Ascending aorta (tissue), 2 donors: ENCODE results near the gene TNXB. TPM values are rescaled to one million over a fixed set of nuclear protein-coding genes. Genes with fewer than 3 reads are reported as not detected.
"Not testable (repeated sequence)": the region's sequence is repeated elsewhere in the genome, so short reads cannot be mapped to it uniquely, and the experiment has no call there.

Source experiments
- DNase-seq, 2 donors: peaks; one replicate each; pipeline ENCODE4 v3.0.0-alpha.2; 2019; ENCODE audit warnings: low spot score in 2 of 2
- H3K27ac ChIP-seq, 2 donors: fragments of 200-600 bp; sonication (generic); one replicate each; pipeline ENCODE4 v1.5.1; 2016 to 2017; ENCODE audit warnings: mild to moderate bottlenecking in 1 of 2
- H3K27me3 ChIP-seq: fragments of 200-600 bp; sonication (generic); one replicate; pipeline ENCODE4 v1.5.1; 2017
- H3K36me3 ChIP-seq, 2 donors: fragments of 200-600 bp; sonication (generic); one replicate each; pipeline ENCODE4 v1.5.1; 2016
- H3K4me1 ChIP-seq, 2 donors: fragments of 200-600 bp; sonication (generic); one replicate each; pipeline ENCODE4 v1.5.1; 2016 to 2017; ENCODE audit warnings: mild to moderate bottlenecking in 1 of 2
- H3K4me3 ChIP-seq, 2 donors: fragments of 200-600 bp; sonication (generic); one replicate each; pipeline ENCODE4 v1.5.1; 2016 to 2017; ENCODE audit warnings: mild to moderate bottlenecking in 1 of 2
- H3K9me3 ChIP-seq, 2 donors: fragments of 200-600 bp; sonication (generic); one replicate each; pipeline ENCODE4 v1.5.1; 2016
- intact Hi-C: fragments of 100-400 bp; cut with DNase I; formaldehyde crosslinking; loops from one replicate; pipeline ENCODE4 v1.15.1; 2023
- total RNA-seq: library from RNA; depleted of rRNA; stranded (reverse); fragments of >200 nt; gene quantifications from one replicate; pipeline ENCODE4 v1.1.0, GENCODE V29; 2016

Gene TNXB
- total RNA-seq, 1 donor from 2014 or later: 493 TPM

- peak in 1 of 2 donors; percentile 55 for DNase-seq
- intact Hi-C loops, H3K4me3 ChIP-seq, H3K27me3 ChIP-seq, H3K27ac ChIP-seq, H3K4me1 ChIP-seq, H3K9me3 ChIP-seq, H3K36me3 ChIP-seq: not testable (repeated sequence)
These were observed 102.1 kb downstream of the TNXB start for GRCh38 chr6:32007086-32007485.

- H3K27me3 ChIP-seq, H3K36me3 ChIP-seq, H3K9me3 ChIP-seq, H3K4me1 ChIP-seq, H3K27ac ChIP-seq, intact Hi-C loops, H3K4me3 ChIP-seq: not testable (repeated sequence)
- DNase-seq: peak in 1 of 2 donors; percentile 15
These were observed 103.1 kb downstream of the TNXB start for GRCh38 chr6:32005991-32006529.

- H3K27ac ChIP-seq, H3K36me3 ChIP-seq, H3K4me1 ChIP-seq, H3K9me3 ChIP-seq, DNase-seq, H3K4me3 ChIP-seq, intact Hi-C loops, H3K27me3 ChIP-seq: not testable (repeated sequence)
These were observed 103.6 kb downstream of the TNXB start for GRCh38 chr6:32005538-32005880.

- H3K36me3 ChIP-seq, H3K4me1 ChIP-seq, H3K27ac ChIP-seq, H3K27me3 ChIP-seq, H3K4me3 ChIP-seq, DNase-seq, H3K9me3 ChIP-seq, intact Hi-C loops: not testable (repeated sequence)
These were observed 104.1 kb downstream of the TNXB start for GRCh38 chr6:32004864-32005537.

GRCh38 chr6:32004393-32004792, 104.7 kb downstream of the TNXB start:
- H3K27ac ChIP-seq, H3K4me3 ChIP-seq, H3K27me3 ChIP-seq, H3K9me3 ChIP-seq, intact Hi-C loops, H3K36me3 ChIP-seq, H3K4me1 ChIP-seq: not testable (repeated sequence)
- peak in 1 of 2 donors; percentile 7 for DNase-seq

- H3K36me3 ChIP-seq, H3K27ac ChIP-seq, H3K27me3 ChIP-seq, H3K4me3 ChIP-seq, H3K9me3 ChIP-seq, intact Hi-C loops, DNase-seq, H3K4me1 ChIP-seq: not testable (repeated sequence)
These were observed 105.8 kb downstream of the TNXB start for GRCh38 chr6:32003301-32003700.

- H3K4me1 ChIP-seq, H3K9me3 ChIP-seq, H3K27me3 ChIP-seq, intact Hi-C loops, H3K36me3 ChIP-seq, H3K4me3 ChIP-seq, DNase-seq, H3K27ac ChIP-seq: not testable (repeated sequence)
These were observed 106.4 kb downstream of the TNXB start for GRCh38 chr6:32002546-32003268.

GRCh38 chr6:31996385-31996784, 112.8 kb downstream of the TNXB start:
- intact Hi-C loops, H3K4me3 ChIP-seq: not testable (repeated sequence)
- peak in 1 of 2 donors; percentile 16 for DNase-seq

GRCh38 chr6:31994421-31994820, 114.7 kb downstream of the TNXB start:
- intact Hi-C loops, H3K27me3 ChIP-seq, H3K4me3 ChIP-seq, H3K27ac ChIP-seq, H3K4me1 ChIP-seq, H3K36me3 ChIP-seq, H3K9me3 ChIP-seq: not testable (repeated sequence)
- DNase-seq: peak in 1 of 2 donors; percentile 48

More at GRCh38 chr6:31996385-31996784, 112.8 kb downstream of the TNXB start:
- H3K27ac ChIP-seq, H3K4me1 ChIP-seq, H3K36me3 ChIP-seq, H3K27me3 ChIP-seq, H3K9me3 ChIP-seq: not testable (repeated sequence)

Other genes with a start within 250 kb of the TNXB start
- 21.6 TPM for gene NEU1, start 246.5 kb downstream of the TNXB start, total RNA-seq
- gene SLC44A4, start 230.3 kb downstream of the TNXB start, total RNA-seq: not detected
- 39.5 TPM for gene EHMT2, start 211.6 kb downstream of the TNXB start, total RNA-seq
- 7.3 TPM for gene ZBTB12, start 207.3 kb downstream of the TNXB start, total RNA-seq
- 18.6 TPM for gene C2, start 181.6 kb downstream of the TNXB start, total RNA-seq
- 132 TPM for gene CFB, start 163.2 kb downstream of the TNXB start, total RNA-seq
- 208 TPM for gene NELFE, start 150.4 kb downstream of the TNXB start, total RNA-seq
- gene SKIC2, start 150.2 kb downstream of the TNXB start, total RNA-seq: 77.4 TPM
- gene DXO, start 137.2 kb downstream of the TNXB start, total RNA-seq: 18.0 TPM
- 147 TPM for gene C4A, start 127.3 kb downstream of the TNXB start, total RNA-seq
- 133 TPM for gene C4B, start 94.5 kb downstream of the TNXB start, total RNA-seq
- 14.0 TPM for gene CYP21A2, start 70.9 kb downstream of the TNXB start, total RNA-seq
- gene ATF6B, start 18.9 kb upstream of the TNXB start, total RNA-seq: 123 TPM
- not detected for gene FKBPL, start 20.9 kb upstream of the TNXB start, total RNA-seq
- 1.4 TPM for gene PRRT1, start 42.6 kb upstream of the TNXB start, total RNA-seq
- 839 TPM for gene PPT2, start 44.8 kb upstream of the TNXB start, total RNA-seq
- gene EGFL8, start 55.3 kb upstream of the TNXB start, total RNA-seq: 9.4 TPM
- gene AGPAT1, start 66.7 kb upstream of the TNXB start, total RNA-seq: 136 TPM
- 73.0 TPM for gene RNF5, start 69.1 kb upstream of the TNXB start, total RNA-seq
- 6.1 TPM for gene AGER, start 74.9 kb upstream of the TNXB start, total RNA-seq
- 18.1 TPM for gene PBX2, start 80.9 kb upstream of the TNXB start, total RNA-seq
- 19.4 TPM for gene GPSM3, start 83.3 kb upstream of the TNXB start, total RNA-seq
- 198 TPM for gene NOTCH4, start 114.7 kb upstream of the TNXB start, total RNA-seq